Hypothalamus (tissue), 51 donors: ENCODE results near the gene DENND2A.
"Not testable (repeated sequence)": the region's sequence is repeated elsewhere in the genome, so short reads cannot be mapped to it uniquely, and the experiment has no call there.

ENCODE experiments used
- DNase-seq, 51 donors: peaks; one replicate each; lab custom pipeline; 2025; lab: John Stamatoyannopoulos, UW

DENND2A gene

GRCh38 chr7:140649556-140650205, 9.1 kb upstream of the DENND2A start:
- DNase-seq: no peak

- peak in 17 of 51 donors; percentile 10 to 45 (median 29) for DNase-seq
Measured at GRCh38 chr7:140646931-140647647, 6.5 kb upstream of the DENND2A start.

GRCh38 chr7:140645166-140645900, 4.7 kb upstream of the DENND2A start:
- no peak for DNase-seq

DNA sequence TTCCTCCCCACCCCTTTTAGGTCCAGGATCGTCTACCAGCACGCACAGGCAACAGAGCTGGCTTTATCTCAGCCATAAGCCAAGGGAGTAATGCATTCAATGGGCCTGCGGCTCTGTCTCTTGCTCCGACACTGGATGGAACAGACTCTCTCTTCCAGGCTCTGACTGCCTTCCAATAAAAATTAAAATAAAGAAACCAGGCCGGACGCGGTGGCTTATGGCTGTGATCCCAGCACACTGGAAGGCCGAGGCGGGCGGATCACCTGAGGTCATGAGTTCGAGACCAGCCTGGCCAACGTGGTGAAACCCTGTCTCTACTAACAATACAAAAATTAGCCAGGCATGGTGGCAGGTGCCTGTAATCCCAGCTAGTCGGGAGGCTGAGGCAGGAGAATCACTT, 4.1 kb upstream of the DENND2A start:
- DNase-seq: not testable (repeated sequence)

- DNase-seq: no peak
Measured at GRCh38 chr7:140643416-140643815, 2.8 kb upstream of the DENND2A start.

GRCh38 chr7:140641524-140642195, 1.0 kb upstream of the DENND2A start:
- no peak for DNase-seq

GRCh38 chr7:140640060-140640637, 464 bp downstream of the DENND2A start:
- peak in 19 of 51 donors; percentile 19 to 69 (median 36) for DNase-seq

- DNase-seq: peak in 3 of 51 donors; percentile 31 to 41 (median 36)
Measured at GRCh38 chr7:140639366-140640053, 1.1 kb downstream of the DENND2A start.

DNA sequence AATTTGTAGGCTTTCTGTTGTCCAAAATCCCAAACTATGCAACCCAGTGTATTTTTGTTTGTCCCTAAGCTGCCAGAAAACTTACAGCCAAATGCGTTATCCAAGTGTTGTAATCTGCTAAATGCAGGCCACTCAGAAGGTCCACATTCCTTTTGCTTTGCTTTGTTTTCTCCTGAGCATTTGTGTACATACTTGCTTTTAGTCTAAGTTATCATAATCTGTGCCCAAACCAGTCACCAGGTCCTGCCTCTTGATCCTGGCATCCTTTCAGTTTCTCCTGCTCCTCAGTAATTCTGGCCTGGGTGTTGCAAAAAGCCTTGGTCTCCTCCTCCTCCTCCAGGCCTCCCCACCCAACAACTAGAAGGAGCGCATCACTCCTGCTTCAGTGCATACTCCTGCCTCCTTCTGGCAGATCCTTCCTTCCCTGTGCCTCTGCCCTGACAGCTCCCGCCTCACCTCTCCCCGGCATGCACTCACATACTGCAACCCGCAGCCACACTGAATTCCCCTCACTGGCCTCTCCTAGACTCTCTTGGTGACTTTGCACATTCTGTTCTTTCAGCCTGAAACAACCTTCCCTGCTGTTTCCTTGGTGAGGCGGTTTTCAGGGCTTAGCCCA, 2.3 kb downstream of the DENND2A start:
- peak in 1 of 51 donors; percentile 13 for DNase-seq

DNA sequence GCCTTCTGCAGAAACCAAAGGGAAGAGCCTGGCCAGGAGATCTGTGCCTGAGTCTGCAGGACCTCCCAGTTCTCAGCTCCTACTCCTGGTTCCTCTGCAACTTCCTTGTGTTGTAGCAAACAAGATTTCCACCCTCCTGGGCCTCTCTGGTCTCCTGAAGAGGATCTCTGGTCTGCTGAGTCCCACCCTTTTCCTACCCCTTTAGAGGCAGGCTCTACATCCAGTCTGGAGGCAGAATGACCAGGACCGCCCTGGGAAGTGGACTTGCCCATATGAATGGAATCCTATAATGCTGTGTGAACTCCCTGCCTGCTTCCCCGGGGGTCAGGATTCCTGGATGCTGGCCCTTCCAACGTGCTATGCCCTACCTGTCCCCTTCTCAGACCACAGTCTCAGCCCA, 3.2 kb downstream of the DENND2A start:
- DNase-seq: no peak

GRCh38 chr7:140635816-140636215, 4.8 kb downstream of the DENND2A start:
- DNase-seq: peak in 18 of 51 donors; percentile 5 to 60 (median 19)

GRCh38 chr7:140635345-140635744, 5.3 kb downstream of the DENND2A start:
- no peak for DNase-seq

DNA sequence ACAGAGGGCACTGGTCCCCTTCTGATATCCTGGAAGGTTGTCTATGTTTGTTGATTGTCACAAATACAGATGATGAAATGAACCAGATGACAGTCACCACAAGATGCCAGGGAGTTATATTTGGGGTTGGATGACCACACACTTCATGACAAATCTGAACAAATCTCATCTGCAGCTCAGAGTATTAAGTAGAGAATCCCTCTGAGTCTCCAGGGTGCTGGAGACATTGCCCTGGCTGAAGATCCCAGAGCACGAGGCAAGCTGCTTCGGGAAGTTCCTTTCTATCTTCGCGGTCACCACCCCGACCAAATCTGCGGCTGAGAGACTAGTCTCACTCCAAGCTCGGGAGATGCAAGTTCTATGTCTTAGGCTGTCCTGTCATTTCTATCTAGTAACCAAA, 9.0 kb downstream of the DENND2A start:
- no peak for DNase-seq

DNA sequence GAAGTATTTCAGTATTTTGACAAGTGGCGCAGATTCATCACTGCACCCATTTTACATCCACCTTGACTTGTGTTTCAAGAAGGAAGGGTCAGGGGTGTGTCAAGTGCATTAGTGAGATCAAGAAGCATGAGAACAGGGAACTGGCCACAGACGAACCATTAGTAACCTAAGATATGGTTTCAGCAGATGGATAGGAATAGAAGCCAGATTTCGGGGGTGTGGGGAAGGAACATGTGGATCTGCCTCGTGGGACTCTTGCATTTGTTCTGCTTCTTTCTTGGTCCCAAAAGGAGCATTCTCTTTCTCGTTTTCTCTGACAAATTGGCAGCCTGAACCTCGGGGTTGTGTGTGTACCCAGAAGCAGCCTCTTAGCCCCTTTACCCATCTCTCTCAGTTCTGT, 9.6 kb downstream of the DENND2A start:
- no peak for DNase-seq

GRCh38 chr7:140625908-140626868, 14.4 kb downstream of the DENND2A start:
- DNase-seq: peak in 44 of 51 donors; percentile 5 to 82 (median 56)

- DNase-seq: not testable (repeated sequence)
Measured at GRCh38 chr7:140625192-140625558, 15.4 kb downstream of the DENND2A start.

DNA sequence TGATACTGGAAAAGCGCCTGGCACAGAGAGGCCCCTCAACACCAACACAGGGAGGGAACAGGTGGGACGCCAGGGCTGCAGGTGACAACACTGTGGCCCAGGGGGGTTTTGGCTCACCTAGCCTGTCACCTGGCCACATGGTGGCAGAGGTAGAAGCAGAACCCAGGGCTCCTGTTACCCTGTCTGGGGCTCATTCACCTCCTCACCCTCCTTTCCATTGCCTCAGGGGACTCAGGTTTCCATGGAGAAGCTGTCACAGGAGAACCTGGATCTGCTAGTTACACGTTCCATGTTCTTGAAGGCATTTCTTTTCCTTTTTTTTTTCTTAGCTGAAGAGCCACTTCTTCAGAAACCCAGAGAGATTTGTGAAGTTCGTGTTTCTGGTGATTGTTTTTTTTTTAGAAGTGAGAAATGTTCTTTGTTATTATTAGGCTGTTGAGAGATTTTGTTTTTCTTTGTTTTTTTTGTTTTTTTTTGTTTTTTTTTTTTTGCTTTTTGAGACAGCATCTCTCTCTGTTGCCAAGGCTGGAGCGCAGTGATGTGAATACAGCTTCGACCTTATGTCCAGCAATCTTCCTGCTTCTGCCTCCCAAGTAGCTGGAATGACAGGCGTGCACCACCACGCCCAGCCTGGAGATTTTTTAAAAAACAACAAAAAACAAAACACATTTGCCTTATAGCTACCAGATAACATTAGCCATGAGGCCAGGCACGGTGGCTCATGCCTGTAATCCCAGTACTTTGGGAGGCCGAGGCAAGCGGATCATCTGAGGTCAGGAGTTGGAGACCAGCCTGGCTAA, 16.0 kb downstream of the DENND2A start:
- DNase-seq: peak in 1 of 51 donors; percentile 3

DNA sequence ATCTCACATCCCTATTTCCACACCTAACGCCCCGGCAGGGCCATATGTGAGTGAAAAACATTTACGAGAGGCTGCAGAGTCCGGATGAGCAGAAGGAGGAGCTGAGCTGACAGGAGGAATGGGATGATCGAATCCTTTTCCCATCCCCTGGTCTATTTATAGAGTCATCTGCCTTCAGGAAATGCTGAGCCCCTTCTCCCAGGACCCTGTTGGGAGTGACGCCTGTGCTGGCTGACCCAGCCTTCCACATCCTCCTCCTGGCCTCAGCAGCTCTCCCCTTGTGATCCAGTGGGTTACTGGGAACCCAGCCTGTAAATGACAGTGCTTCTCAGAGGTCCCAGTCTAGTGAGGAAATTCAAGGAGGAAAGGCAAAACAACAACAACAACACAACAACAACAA, 16.6 kb downstream of the DENND2A start:
- DNase-seq: no peak
